ENCODE results near the gene POLH.

DNA sequence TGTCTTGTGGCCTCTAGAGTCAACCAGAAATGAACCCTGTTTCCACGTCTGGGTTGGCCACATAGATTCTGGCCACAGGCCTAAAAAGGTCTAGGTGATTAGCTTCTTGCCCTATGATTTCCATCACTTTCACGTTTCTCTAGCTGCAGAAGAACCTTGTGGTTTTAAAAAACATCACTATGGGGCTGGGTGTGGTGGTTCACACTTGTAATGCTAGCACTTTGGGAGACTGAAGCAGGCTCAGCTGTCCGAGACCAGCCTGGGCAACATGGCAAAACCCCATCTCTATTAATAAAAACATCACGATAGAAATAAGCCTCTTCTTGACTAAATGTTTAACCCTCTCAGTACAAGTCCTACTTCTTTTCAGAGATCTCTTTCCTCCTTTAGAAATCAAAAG is 31.5 kb upstream of the POLH start:
- TF ChIP-seq POLR2A (IDR thresholded peaks at IDR 0.05): no peak
- TF ChIP-seq, protein P1, sequence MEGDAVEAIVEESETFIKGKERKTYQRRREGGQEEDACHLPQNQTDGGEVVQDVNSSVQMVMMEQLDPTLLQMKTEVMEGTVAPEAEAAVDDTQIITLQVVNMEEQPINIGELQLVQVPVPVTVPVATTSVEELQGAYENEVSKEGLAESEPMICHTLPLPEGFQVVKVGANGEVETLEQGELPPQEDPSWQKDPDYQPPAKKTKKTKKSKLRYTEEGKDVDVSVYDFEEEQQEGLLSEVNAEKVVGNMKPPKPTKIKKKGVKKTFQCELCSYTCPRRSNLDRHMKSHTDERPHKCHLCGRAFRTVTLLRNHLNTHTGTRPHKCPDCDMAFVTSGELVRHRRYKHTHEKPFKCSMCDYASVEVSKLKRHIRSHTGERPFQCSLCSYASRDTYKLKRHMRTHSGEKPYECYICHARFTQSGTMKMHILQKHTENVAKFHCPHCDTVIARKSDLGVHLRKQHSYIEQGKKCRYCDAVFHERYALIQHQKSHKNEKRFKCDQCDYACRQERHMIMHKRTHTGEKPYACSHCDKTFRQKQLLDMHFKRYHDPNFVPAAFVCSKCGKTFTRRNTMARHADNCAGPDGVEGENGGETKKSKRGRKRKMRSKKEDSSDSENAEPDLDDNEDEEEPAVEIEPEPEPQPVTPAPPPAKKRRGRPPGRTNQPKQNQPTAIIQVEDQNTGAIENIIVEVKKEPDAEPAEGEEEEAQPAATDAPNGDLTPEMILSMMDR (IDR thresholded peaks at IDR 0.05): no peak
